HepG2 (cell line): ENCODE results near the gene STAP2. TPM values are rescaled to one million over a fixed set of nuclear protein-coding genes. Genes with fewer than 3 reads are reported as not detected.

ENCODE experiments used
- AGO1 ChIP-seq: fragments of 200-400 bp; formaldehyde crosslinking; IDR thresholded peaks from 2 replicates; pipeline ENCODE4 v1.6.1; 2017; ENCODE audit warnings: mild to moderate bottlenecking, low read depth, low read length, moderate library complexity; ENCODE audit not compliant: poor library complexity, severe bottlenecking
- BCL6 ChIP-seq: IDR thresholded peaks from 2 replicates; pipeline ENCODE4 v1.6.1; 2016; ENCODE audit warnings: missing genetic modification reagents, missing compliant biosample characterization
- CHCHD3 ChIP-seq: sonication (generic); formaldehyde crosslinking; IDR thresholded peaks from 2 replicates; pipeline ENCODE4 v1.8.0; 2022; ENCODE audit warnings: mild to moderate bottlenecking, missing genetic modification reagents, moderate library complexity
- ESRRA ChIP-seq: sonication (generic); formaldehyde crosslinking; IDR thresholded peaks from 2 replicates; pipeline ENCODE4 v1.5.1; 2020; ENCODE audit warnings: mild to moderate bottlenecking, low read depth, missing genetic modification reagents
- GPBP1L1 ChIP-seq: sonication (generic); formaldehyde crosslinking; IDR thresholded peaks from 2 replicates; pipeline ENCODE4 v1.5.0; 2020; ENCODE audit warnings: mild to moderate bottlenecking, missing genetic modification reagents
- HNF4G ChIP-seq, 2 experiments: sonication (generic) in 1 of 2; formaldehyde crosslinking in 1 of 2; IDR thresholded peaks; 2 replicates each; pipeline versions ENCODE4 v1.4.0 to v1.6.1; 2011 to 2020; ENCODE audit warnings: borderline replicate concordance in 2 of 2, low read depth in 2 of 2, mild to moderate bottlenecking in 2 of 2, low read length in 1 of 2, missing genetic modification reagents in 1 of 2, moderate library complexity in 1 of 2
- HOXA5 ChIP-seq: sonication (generic); formaldehyde crosslinking; IDR thresholded peaks from 2 replicates; pipeline ENCODE4 v1.4.0; 2020; ENCODE audit warnings: missing genetic modification reagents
- IKZF5 ChIP-seq: IDR thresholded peaks from 2 replicates; pipeline ENCODE4 v1.6.1; 2018; ENCODE audit warnings: missing genetic modification reagents, mild to moderate bottlenecking, missing compliant biosample characterization
- MAFF ChIP-seq: IDR thresholded peaks from 2 replicates; pipeline ENCODE4 v1.6.1; 2011; ENCODE audit warnings: low read depth, low read length, improper control_type of control experiment
- MAX ChIP-seq: IDR thresholded peaks from 2 replicates; pipeline ENCODE4 v1.6.1; 2012; ENCODE audit warnings: inconsistent platforms
- PAWR ChIP-seq: sonication (generic); formaldehyde crosslinking; IDR thresholded peaks from 2 replicates; pipeline ENCODE4 v1.4.0; 2020; ENCODE audit warnings: missing genetic modification reagents, mild to moderate bottlenecking, borderline replicate concordance
- PBX3 ChIP-seq: sonication (generic); formaldehyde crosslinking; IDR thresholded peaks from 2 replicates; pipeline ENCODE4 v1.8.1; 2023; ENCODE audit warnings: missing genetic modification reagents, inconsistent platforms, borderline replicate concordance
- PHF21A ChIP-seq: sonication (generic); formaldehyde crosslinking; IDR thresholded peaks from 2 replicates; pipeline ENCODE4 v1.5.0; 2020; ENCODE audit warnings: mild to moderate bottlenecking, missing genetic modification reagents
- REXO4 ChIP-seq: sonication (generic); formaldehyde crosslinking; IDR thresholded peaks from 2 replicates; pipeline ENCODE4 v1.8.0; 2022; ENCODE audit warnings: missing genetic modification reagents, mild to moderate bottlenecking, borderline replicate concordance
- TFAP4 ChIP-seq: sonication (generic); IDR thresholded peaks from 2 replicates; pipeline ENCODE4 v1.6.1; 2016; ENCODE audit warnings: low read depth, borderline replicate concordance
- TSC22D2 ChIP-seq: sonication (generic); formaldehyde crosslinking; IDR thresholded peaks from 2 replicates; pipeline ENCODE4 v1.5.1; 2020; ENCODE audit warnings: missing genetic modification reagents, mild to moderate bottlenecking, borderline replicate concordance
- YEATS2 ChIP-seq: sonication (generic); formaldehyde crosslinking; IDR thresholded peaks from 2 replicates; pipeline ENCODE4 v1.4.0; 2020; ENCODE audit warnings: missing genetic modification reagents, borderline replicate concordance
- ZFP1 ChIP-seq: IDR thresholded peaks from 2 replicates; pipeline ENCODE4 v1.6.1; 2016
- ZFP36L2 ChIP-seq: sonication (generic); formaldehyde crosslinking; IDR thresholded peaks from 2 replicates; pipeline ENCODE4 v1.4.0; 2020; ENCODE audit warnings: missing genetic modification reagents
- ZNF382 ChIP-seq: sonication (generic); formaldehyde crosslinking; IDR thresholded peaks from 2 replicates; pipeline ENCODE4 v1.5.0; 2020; ENCODE audit warnings: missing genetic modification reagents, mild to moderate bottlenecking, borderline replicate concordance
- ZNF564 ChIP-seq: sonication (generic); formaldehyde crosslinking; IDR thresholded peaks from 2 replicates; pipeline ENCODE4 v1.8.1; 2023; ENCODE audit warnings: mild to moderate bottlenecking, missing genetic modification reagents
- ZNF7 ChIP-seq: IDR thresholded peaks from 2 replicates; pipeline ENCODE4 v1.6.1; 2016; ENCODE audit warnings: missing biosample characterization, missing genetic modification reagents
- ZNF891 ChIP-seq: sonication (generic); formaldehyde crosslinking; IDR thresholded peaks from 2 replicates; pipeline ENCODE4 v1.5.0; 2020; ENCODE audit warnings: mild to moderate bottlenecking, missing genetic modification reagents
- polyA plus RNA-seq, 8 experiments: library from polyadenylated mRNA; depleted of rRNA in 3 of 8; stranded (reverse) in 7 of 8; unstranded in 1 of 8; fragments of >200 nt; fragmentation: Illumina TruSeq in 4 of 8; extraction: Trizol in 4 of 8; gene quantifications; 2 replicates each; pipeline versions ENCODE4 v1.2.1 to v1.2.3, GENCODE V29; 2011 to 2016; ENCODE audit warnings: low read depth in 4 of 8, missing spikeins in 1 of 8, mixed read lengths in 1 of 8; ENCODE audit not compliant: insufficient read depth in 1 of 8
- total RNA-seq, 5 experiments: library from RNA; depleted of rRNA; stranded (reverse); fragments of >200 nt; fragmentation: Illumina TruSeq; extraction: Trizol; gene quantifications; 2 replicates each; pipeline ENCODE4 v1.2.3, GENCODE V29; 2016; ENCODE audit warnings: low read depth in 1 of 5

The STAP2 gene
- total and polyA plus RNA-seq, 2 of the 13 experiments (the other 11 are each of a cell fraction or from before 2014, with no cell fraction given) = 39.0 to 43.7 TPM

GRCh38 chr19:4310247-4311121 is 28.1 kb downstream of the STAP2 start (continued):
- peak; percentile 98 for TF ChIP-seq MAX
- TF ChIP-seq BCL6 = peak; percentile 75
- peak; percentile 96 for TF ChIP-seq IKZF5
- TF ChIP-seq TSC22D2 (CRISPR knock-in tag) = 0 out of 2 replicates have a peak, but pooled peaks have one; percentile 37
- no peak for TF ChIP-seq ZNF7 (CRISPR knock-in tag)
- TF ChIP-seq PBX3 (CRISPR knock-in tag) = no peak
- TF ChIP-seq CHCHD3 (CRISPR knock-in tag) = no peak
- TF ChIP-seq MAFF = no peak; the same call in 1 of the 2 replicates
- TF ChIP-seq YEATS2 (CRISPR knock-in tag) = peak; percentile 85; the same call in 1 of the 2 replicates
- TF ChIP-seq ZNF891 = peak; percentile 67; the same call in 1 of the 2 replicates
- peak; percentile 57; the same call in 1 of the 2 replicates for TF ChIP-seq ZNF564 (CRISPR knock-in tag)
- TF ChIP-seq AGO1 = no peak
- peak; percentile 85 for TF ChIP-seq ZFP1 (CRISPR knock-in tag)
- peak; percentile 79; the same call in 1 of the 2 replicates for TF ChIP-seq PHF21A (CRISPR knock-in tag)
- no peak for TF ChIP-seq ZNF382 (CRISPR knock-in tag)
- TF ChIP-seq ESRRA (CRISPR knock-in tag) = peak; percentile 99
- TF ChIP-seq HOXA5 = peak; percentile 70
- peak; percentile 84 for TF ChIP-seq HNF4G (IDR thresholded peaks at IDR 0.05; ENCODE audit: borderline replicate concordance, low read depth, low read length)
- peak; percentile 92; the same call in 1 of the 2 replicates for TF ChIP-seq HNF4G (CRISPR knock-in tag; IDR thresholded peaks at IDR 0.05; ENCODE audit: borderline replicate concordance, low read depth)
- TF ChIP-seq REXO4 (CRISPR knock-in tag) = no peak
- TF ChIP-seq ZFP36L2 (CRISPR knock-in tag) = no peak
- peak; percentile 71; the same call in 1 of the 2 replicates for TF ChIP-seq TFAP4
- no peak for TF ChIP-seq GPBP1L1 (CRISPR knock-in tag)
- no peak for TF ChIP-seq PAWR (CRISPR knock-in tag)
